ENCODE data around the gene HS6ST2.

DNA sequence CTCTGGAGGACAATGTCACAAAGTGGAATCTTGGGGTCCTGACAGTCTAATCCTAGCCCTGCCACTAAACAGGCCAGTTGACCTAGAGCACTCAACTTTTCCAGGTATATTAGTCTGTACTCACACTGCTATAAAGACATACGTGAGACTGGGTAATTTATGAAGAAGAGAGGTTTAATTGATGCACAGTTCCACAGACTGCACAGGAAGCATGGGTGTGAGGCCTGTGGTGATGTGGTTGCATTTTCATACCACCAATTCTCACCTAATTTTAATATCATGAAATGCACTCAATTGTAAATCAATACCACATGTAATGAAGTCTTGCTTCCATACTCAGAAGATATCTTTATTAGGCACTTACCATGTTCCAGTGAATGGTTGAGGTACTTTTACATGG, 192.0 kb downstream of the HS6ST2 start:
- TF ChIP-seq YY1 (IDR thresholded peaks at IDR 0.05; ENCODE audit: low read depth) (no peak), RFX5 (IDR thresholded peaks at IDR 0.05; ENCODE audit: low read length) (no peak), EP300 (IDR thresholded peaks at IDR 0.05; ENCODE audit: borderline replicate concordance in 1 of 2, low read depth in 1 of 2, low read length in 1 of 2) (no peak), SIN3A (IDR thresholded peaks at IDR 0.05; ENCODE audit: borderline replicate concordance, low read depth, low read length) (no peak), NFIC (IDR thresholded peaks at IDR 0.05; ENCODE audit: borderline replicate concordance) (no peak), TAF1 (IDR thresholded peaks at IDR 0.05; ENCODE audit: borderline replicate concordance, low read depth, low read length) (no peak), FOXM1 (IDR thresholded peaks at IDR 0.05; ENCODE audit: low read depth) (no peak), JUND (IDR thresholded peaks at IDR 0.05) (no peak), MEF2A (IDR thresholded peaks at IDR 0.05; ENCODE audit: borderline replicate concordance, low read depth) (no peak)
- TF ChIP-seq, protein P1, sequence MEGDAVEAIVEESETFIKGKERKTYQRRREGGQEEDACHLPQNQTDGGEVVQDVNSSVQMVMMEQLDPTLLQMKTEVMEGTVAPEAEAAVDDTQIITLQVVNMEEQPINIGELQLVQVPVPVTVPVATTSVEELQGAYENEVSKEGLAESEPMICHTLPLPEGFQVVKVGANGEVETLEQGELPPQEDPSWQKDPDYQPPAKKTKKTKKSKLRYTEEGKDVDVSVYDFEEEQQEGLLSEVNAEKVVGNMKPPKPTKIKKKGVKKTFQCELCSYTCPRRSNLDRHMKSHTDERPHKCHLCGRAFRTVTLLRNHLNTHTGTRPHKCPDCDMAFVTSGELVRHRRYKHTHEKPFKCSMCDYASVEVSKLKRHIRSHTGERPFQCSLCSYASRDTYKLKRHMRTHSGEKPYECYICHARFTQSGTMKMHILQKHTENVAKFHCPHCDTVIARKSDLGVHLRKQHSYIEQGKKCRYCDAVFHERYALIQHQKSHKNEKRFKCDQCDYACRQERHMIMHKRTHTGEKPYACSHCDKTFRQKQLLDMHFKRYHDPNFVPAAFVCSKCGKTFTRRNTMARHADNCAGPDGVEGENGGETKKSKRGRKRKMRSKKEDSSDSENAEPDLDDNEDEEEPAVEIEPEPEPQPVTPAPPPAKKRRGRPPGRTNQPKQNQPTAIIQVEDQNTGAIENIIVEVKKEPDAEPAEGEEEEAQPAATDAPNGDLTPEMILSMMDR (IDR thresholded peaks at IDR 0.05): no peak
- TF ChIP-seq, protein P2, sequence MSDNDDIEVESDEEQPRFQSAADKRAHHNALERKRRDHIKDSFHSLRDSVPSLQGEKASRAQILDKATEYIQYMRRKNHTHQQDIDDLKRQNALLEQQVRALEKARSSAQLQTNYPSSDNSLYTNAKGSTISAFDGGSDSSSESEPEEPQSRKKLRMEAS (IDR thresholded peaks at IDR 0.05; ENCODE audit: low read depth): no peak

All from SK-N-SH (cell line).